ENCODE data around the gene ITGA1.

GRCh38 chr5:52993367-52993766, 205.7 kb downstream of the ITGA1 start:
- TF ChIP-seq CTCF (IDR thresholded peaks at IDR 0.05) (no peak), EZH2 (IDR thresholded peaks at IDR 0.05; ENCODE audit: borderline replicate concordance, insufficient read depth, low read depth, low read length, poor library complexity, severe bottlenecking) (no peak)

All from B cell (primary cell).